PC-9 (cell line): ENCODE results near the gene SKAP2.

ENCODE experiments used
- EZH2 ChIP-seq: fragments of 200-600 bp; sonication (generic); IDR thresholded peaks from 2 replicates; pipeline ENCODE4 v1.8.0; 2017; ENCODE audit warnings: antibody characterized with exemption, low read depth
- TF ChIP-seq, protein P1 (sequence below): fragments of 200-600 bp; sonication (generic); conservative IDR thresholded peaks from 2 replicates; pipeline ENCODE4 v1.6.1; 2017; ENCODE audit warnings: mixed run types, antibody characterized with exemption, mild to moderate bottlenecking, moderate library complexity

DNA sequence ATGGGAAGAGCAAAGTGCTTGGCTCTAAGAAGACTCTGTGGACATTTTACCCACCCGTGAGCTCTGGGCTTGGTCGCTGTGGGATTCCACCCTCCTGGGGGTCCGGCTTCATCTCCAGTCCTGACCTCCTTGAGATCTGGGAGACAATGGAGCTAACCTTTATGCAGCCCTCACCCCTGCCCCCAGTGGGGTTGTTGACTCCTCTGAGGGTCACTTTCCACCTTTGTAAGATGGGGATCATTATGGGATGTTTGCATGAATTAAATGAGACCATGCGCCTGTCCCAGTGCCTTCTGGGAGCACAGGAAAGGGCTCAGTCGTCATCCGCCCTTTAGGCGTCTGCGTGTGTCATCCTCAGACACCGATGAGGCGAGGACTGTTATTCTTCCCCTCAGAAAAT lies 237.2 kb downstream of the SKAP2 start:
- TF ChIP-seq, protein P1, sequence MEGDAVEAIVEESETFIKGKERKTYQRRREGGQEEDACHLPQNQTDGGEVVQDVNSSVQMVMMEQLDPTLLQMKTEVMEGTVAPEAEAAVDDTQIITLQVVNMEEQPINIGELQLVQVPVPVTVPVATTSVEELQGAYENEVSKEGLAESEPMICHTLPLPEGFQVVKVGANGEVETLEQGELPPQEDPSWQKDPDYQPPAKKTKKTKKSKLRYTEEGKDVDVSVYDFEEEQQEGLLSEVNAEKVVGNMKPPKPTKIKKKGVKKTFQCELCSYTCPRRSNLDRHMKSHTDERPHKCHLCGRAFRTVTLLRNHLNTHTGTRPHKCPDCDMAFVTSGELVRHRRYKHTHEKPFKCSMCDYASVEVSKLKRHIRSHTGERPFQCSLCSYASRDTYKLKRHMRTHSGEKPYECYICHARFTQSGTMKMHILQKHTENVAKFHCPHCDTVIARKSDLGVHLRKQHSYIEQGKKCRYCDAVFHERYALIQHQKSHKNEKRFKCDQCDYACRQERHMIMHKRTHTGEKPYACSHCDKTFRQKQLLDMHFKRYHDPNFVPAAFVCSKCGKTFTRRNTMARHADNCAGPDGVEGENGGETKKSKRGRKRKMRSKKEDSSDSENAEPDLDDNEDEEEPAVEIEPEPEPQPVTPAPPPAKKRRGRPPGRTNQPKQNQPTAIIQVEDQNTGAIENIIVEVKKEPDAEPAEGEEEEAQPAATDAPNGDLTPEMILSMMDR: no peak
- TF ChIP-seq EZH2: no peak
